WTC11 (cell line): ENCODE data around the gene NEXMIF.

Source experiments
- ESRRA ChIP-seq: sonication (generic); formaldehyde crosslinking; IDR thresholded peaks from 2 replicates; pipeline ENCODE4 v1.8.1; 2022; ENCODE audit warnings: mild to moderate bottlenecking, missing genetic modification reagents, borderline replicate concordance
- MAX ChIP-seq: sonication (generic); formaldehyde crosslinking; IDR thresholded peaks from 2 replicates; pipeline ENCODE4 v1.8.0; 2022; ENCODE audit warnings: mild to moderate bottlenecking, missing genetic modification reagents
- TEAD1 ChIP-seq: sonication (generic); formaldehyde crosslinking; IDR thresholded peaks from 2 replicates; pipeline ENCODE4 v1.8.0; 2022; ENCODE audit warnings: mild to moderate bottlenecking, missing genetic modification reagents
- ZNF232 ChIP-seq: sonication (generic); formaldehyde crosslinking; IDR thresholded peaks from 2 replicates; pipeline ENCODE4 v1.8.0; 2022; ENCODE audit warnings: mild to moderate bottlenecking, missing genetic modification reagents
- TF ChIP-seq, protein P1 (sequence below): fragments of 200-600 bp; IDR thresholded peaks from 2 replicates; pipeline ENCODE4 v1.8.0; 2022; ENCODE audit warnings: antibody characterized with exemption

- TF ChIP-seq, protein P1, sequence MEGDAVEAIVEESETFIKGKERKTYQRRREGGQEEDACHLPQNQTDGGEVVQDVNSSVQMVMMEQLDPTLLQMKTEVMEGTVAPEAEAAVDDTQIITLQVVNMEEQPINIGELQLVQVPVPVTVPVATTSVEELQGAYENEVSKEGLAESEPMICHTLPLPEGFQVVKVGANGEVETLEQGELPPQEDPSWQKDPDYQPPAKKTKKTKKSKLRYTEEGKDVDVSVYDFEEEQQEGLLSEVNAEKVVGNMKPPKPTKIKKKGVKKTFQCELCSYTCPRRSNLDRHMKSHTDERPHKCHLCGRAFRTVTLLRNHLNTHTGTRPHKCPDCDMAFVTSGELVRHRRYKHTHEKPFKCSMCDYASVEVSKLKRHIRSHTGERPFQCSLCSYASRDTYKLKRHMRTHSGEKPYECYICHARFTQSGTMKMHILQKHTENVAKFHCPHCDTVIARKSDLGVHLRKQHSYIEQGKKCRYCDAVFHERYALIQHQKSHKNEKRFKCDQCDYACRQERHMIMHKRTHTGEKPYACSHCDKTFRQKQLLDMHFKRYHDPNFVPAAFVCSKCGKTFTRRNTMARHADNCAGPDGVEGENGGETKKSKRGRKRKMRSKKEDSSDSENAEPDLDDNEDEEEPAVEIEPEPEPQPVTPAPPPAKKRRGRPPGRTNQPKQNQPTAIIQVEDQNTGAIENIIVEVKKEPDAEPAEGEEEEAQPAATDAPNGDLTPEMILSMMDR, result no peak
- TF ChIP-seq ESRRA (CRISPR knock-in tag), result no peak
- TF ChIP-seq MAX (CRISPR knock-in tag), result no peak
- no peak for TF ChIP-seq TEAD1
- TF ChIP-seq ZNF232 (CRISPR knock-in tag), result no peak
These were observed 18.8 kb downstream of the NEXMIF start for GRCh38 chrX:74906417-74906816.
